ENCODE data around the gene SEMA4D.
"Not testable (repeated sequence)": the region's sequence is repeated elsewhere in the genome, so short reads cannot be mapped to it uniquely, and the experiment has no call there.

SEMA4D gene

GRCh38 chr9:89382026-89382986, 115.6 kb downstream of the SEMA4D start:
- DNase-seq: no peak

GRCh38 chr9:89381308-89381609, 116.7 kb downstream of the SEMA4D start:
- DNase-seq: no peak

- DNase-seq: no peak
These were observed 117.2 kb downstream of the SEMA4D start for GRCh38 chr9:89380437-89381307.

- peak in 3 of 6 experiments; percentile 59 to 66 (median 62) for DNase-seq
These were observed 118.3 kb downstream of the SEMA4D start for GRCh38 chr9:89379508-89380115.

- DNase-seq: no peak
These were observed 118.9 kb downstream of the SEMA4D start for GRCh38 chr9:89379031-89379430.

- DNase-seq: no peak
These were observed 119.4 kb downstream of the SEMA4D start for GRCh38 chr9:89378541-89378940.

GRCh38 chr9:89377411-89377810, 120.5 kb downstream of the SEMA4D start:
- no peak for DNase-seq

GRCh38 chr9:89376741-89377351, 121.1 kb downstream of the SEMA4D start:
- no peak for DNase-seq

- DNase-seq: no peak
These were observed 121.6 kb downstream of the SEMA4D start for GRCh38 chr9:89376286-89376685.

- no peak for DNase-seq
These were observed 122.6 kb downstream of the SEMA4D start for GRCh38 chr9:89375191-89375760.

- no peak for DNase-seq
These were observed 123.7 kb downstream of the SEMA4D start for GRCh38 chr9:89374176-89374575.

GRCh38 chr9:89372979-89373378, 124.9 kb downstream of the SEMA4D start:
- peak in 1 of 6 experiments; percentile 24 for DNase-seq

- peak in 5 of 6 experiments; percentile 41 to 69 (median 47) for DNase-seq
These were observed 125.6 kb downstream of the SEMA4D start for GRCh38 chr9:89372230-89372816.

- not testable (repeated sequence) for DNase-seq
These were observed 126.1 kb downstream of the SEMA4D start for GRCh38 chr9:89371791-89372190.

- no peak for DNase-seq
These were observed 127.3 kb downstream of the SEMA4D start for GRCh38 chr9:89370593-89370992.

- DNase-seq: no peak
These were observed 128.9 kb downstream of the SEMA4D start for GRCh38 chr9:89368978-89369377.

GRCh38 chr9:89368550-89368949, 129.4 kb downstream of the SEMA4D start:
- DNase-seq: no peak

- DNase-seq: no peak
These were observed 130.0 kb downstream of the SEMA4D start for GRCh38 chr9:89367726-89368437.

- no peak for DNase-seq
These were observed 130.6 kb downstream of the SEMA4D start for GRCh38 chr9:89367281-89367680.

- no peak for DNase-seq
These were observed 131.2 kb downstream of the SEMA4D start for GRCh38 chr9:89366711-89367110.

- no peak for DNase-seq
These were observed 132.4 kb downstream of the SEMA4D start for GRCh38 chr9:89365532-89365912.
